Parathyroid adenoma (tissue), 2 donors: Measurements from ENCODE around the gene BIRC7.
"Not testable (repeated sequence)": the region's sequence is repeated elsewhere in the genome, so short reads cannot be mapped to it uniquely, and the experiment has no call there.

Experiments
- H2AFZ ChIP-seq: fragments of 300-600 bp; sonication (generic); one replicate; pipeline ENCODE4 v1.7.0; 2017; ENCODE audit warnings: antibody characterized with exemption, mild to moderate bottlenecking
- H3K27ac ChIP-seq: fragments of 300-600 bp; sonication (generic); one replicate; pipeline ENCODE4 v1.7.0; 2017
- H3K27me3 ChIP-seq: fragments of 300-600 bp; sonication (generic); one replicate; pipeline ENCODE4 v1.7.0; 2017; ENCODE audit warnings: low read length; ENCODE audit not compliant: control insufficient read depth, insufficient read depth
- H3K36me3 ChIP-seq: fragments of 300-600 bp; sonication (generic); one replicate; pipeline ENCODE4 v1.7.0; 2017; ENCODE audit warnings: low read length; ENCODE audit not compliant: control insufficient read depth, insufficient read depth
- H3K4me1 ChIP-seq: fragments of 300-600 bp; sonication (generic); one replicate; pipeline ENCODE4 v1.7.0; 2017; ENCODE audit warnings: control low read depth
- H3K4me2 ChIP-seq: fragments of 300-600 bp; sonication (generic); one replicate; pipeline ENCODE4 v1.7.0; 2017; ENCODE audit warnings: low read length
- H3K4me3 ChIP-seq: fragments of 300-600 bp; sonication (generic); one replicate; pipeline ENCODE4 v1.7.0; 2017; ENCODE audit warnings: low read depth, low read length
- H3K79me2 ChIP-seq: fragments of 300-600 bp; sonication (generic); one replicate; pipeline ENCODE4 v1.7.0; 2017; ENCODE audit warnings: control low read depth
- H3K9ac ChIP-seq: fragments of 300-600 bp; sonication (generic); one replicate; pipeline ENCODE4 v1.7.0; 2017; ENCODE audit warnings: mild to moderate bottlenecking
- H3K9me3 ChIP-seq: fragments of 300-600 bp; sonication (generic); one replicate; pipeline ENCODE4 v1.7.0; 2017; ENCODE audit warnings: low read length; ENCODE audit not compliant: control insufficient read depth
- TF ChIP-seq, protein P1 (sequence below): fragments of 300-600 bp; sonication (generic); IDR thresholded peaks from one replicate; pipeline ENCODE4 v1.7.0; 2017; ENCODE audit warnings: antibody characterized with exemption, mild to moderate bottlenecking
- donor health status: primary hyperparathyroidism.

Gene BIRC7

DNA sequence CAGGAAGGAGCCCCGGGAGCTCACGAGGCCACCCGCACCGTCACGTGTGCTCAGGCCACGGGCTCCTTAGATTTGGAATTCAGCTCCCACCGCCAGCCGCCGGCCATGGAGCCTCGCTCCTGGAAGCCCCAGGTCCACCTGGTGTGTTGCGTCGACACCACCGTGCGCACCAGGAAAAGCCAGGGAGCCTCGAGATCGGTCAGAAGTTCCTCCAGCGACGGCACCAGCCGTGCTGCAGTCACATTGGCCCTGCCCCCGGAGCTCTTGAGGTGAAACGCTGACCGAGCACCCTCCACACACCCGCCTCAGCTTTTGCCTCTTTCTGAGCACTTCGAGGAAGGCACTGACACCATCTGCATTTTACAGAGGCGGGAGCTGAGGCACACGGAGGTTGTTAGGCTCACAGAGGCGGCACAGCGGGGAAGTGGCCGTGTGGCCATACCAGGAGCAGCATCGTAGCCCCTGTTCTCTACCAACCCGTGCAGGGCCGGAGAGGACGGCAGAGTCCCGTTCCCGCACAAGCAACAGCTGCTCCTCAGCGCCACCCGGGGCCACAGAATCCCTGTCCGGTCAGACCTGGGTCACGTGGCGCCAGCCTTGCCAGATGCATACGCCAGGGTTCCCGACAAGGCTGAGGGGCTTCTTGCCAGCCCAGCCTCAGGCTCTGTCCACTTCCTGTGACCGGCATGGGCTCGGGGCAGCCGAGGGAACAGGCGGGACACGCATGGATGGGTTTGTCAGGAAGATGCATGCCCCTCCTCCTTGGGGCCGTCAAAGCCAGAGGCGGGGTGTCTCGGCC is 11.0 kb downstream of the BIRC7 start:
- Histone ChIP-seq H3K9ac (no peak overlapping the region), H2AFZ (peak overlapping the region; percentile 54), H3K4me3 (no peak overlapping the region), H3K4me2 (peak overlapping the region; percentile 67), H3K27ac (no peak overlapping the region), H3K27me3 (no peaks in the 10 kb centered on the region), H3K9me3 (no peaks in the 10 kb centered on the region), H3K79me2 (no peaks in the 10 kb centered on the region), H3K4me1 (peaks cover 10% of the 10 kb centered on the region), H3K36me3 (no peaks in the 10 kb centered on the region)
- TF ChIP-seq, protein P1, sequence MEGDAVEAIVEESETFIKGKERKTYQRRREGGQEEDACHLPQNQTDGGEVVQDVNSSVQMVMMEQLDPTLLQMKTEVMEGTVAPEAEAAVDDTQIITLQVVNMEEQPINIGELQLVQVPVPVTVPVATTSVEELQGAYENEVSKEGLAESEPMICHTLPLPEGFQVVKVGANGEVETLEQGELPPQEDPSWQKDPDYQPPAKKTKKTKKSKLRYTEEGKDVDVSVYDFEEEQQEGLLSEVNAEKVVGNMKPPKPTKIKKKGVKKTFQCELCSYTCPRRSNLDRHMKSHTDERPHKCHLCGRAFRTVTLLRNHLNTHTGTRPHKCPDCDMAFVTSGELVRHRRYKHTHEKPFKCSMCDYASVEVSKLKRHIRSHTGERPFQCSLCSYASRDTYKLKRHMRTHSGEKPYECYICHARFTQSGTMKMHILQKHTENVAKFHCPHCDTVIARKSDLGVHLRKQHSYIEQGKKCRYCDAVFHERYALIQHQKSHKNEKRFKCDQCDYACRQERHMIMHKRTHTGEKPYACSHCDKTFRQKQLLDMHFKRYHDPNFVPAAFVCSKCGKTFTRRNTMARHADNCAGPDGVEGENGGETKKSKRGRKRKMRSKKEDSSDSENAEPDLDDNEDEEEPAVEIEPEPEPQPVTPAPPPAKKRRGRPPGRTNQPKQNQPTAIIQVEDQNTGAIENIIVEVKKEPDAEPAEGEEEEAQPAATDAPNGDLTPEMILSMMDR, result no peak

DNA sequence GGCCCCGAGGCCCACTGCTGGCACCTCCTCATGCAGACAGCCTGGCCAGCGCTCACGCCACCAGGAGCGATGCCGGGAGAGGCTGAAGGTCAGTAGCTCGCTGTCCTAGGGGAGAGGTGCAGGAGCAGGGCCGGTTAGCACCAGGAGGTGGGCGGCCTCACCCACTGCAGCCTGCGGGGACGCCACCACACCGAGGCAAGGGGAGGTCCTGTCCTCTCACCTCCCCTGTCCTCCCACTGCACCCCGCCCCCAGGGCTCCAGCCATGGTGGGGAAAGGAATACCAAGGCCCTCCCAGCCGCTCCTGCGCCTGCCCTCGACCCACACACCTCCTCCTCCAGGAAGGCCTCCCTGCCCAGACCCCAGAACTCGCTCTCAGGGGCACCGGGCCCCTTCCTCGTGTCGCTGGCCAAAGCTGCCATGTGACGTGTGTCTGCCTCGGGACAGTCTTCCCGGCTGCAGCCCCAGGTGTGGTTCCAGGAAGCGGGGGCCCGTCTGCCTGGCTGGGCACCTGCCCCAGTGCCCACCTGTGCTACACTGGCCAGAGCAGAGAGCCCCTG is 12.0 kb downstream of the BIRC7 start:
- no peaks in the 10 kb centered on the region for H3K36me3 ChIP-seq
- no peak overlapping the region for H2AFZ ChIP-seq
- H3K4me2 ChIP-seq, result no peak overlapping the region
- no peak overlapping the region for H3K27ac ChIP-seq
- H3K4me3 ChIP-seq, result no peak overlapping the region
- peaks cover 10% of the 10 kb centered on the region for H3K4me1 ChIP-seq
- H3K9me3 ChIP-seq, result no peaks in the 10 kb centered on the region
- TF ChIP-seq, protein P1, result no peak
- H3K9ac ChIP-seq, result no peak overlapping the region
- H3K27me3 ChIP-seq, result no peaks in the 10 kb centered on the region
- no peaks in the 10 kb centered on the region for H3K79me2 ChIP-seq

- Histone ChIP-seq H3K79me2 (no peaks in the 10 kb centered on the region), H3K4me1 (peaks cover 10% of the 10 kb centered on the region), H3K27ac (no peak overlapping the region), H3K9me3 (no peaks in the 10 kb centered on the region), H3K4me2 (peak overlapping the region; percentile 19), H2AFZ (no peak overlapping the region), H3K36me3 (no peaks in the 10 kb centered on the region), H3K4me3 (no peak overlapping the region), H3K9ac (no peak overlapping the region), H3K27me3 (no peaks in the 10 kb centered on the region)
- TF ChIP-seq, protein P1, result no peak
Observed at GRCh38 chr20:63248835-63249591, 13.3 kb downstream of the BIRC7 start.

DNA sequence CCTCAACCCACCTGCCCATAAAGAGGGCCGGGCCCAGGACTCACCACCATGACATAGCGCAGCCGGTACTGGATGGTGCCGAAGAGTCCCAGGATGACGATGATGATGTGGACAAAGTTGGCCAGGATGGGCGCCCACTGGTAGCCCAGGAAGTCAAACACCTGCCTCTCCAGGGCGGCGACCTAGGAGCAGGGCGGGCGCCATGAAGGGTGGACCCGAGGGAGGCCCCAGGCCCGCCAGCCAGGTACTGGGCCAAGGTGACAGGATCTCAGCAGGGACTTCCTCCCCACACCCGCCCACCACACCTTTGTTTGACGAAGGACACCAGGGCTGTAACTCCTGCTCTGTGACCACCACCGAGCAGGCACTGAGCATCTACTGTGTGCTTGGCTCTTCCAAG is 14.2 kb downstream of the BIRC7 start:
- H3K79me2 ChIP-seq, result no peaks in the 10 kb centered on the region
- no peak overlapping the region for H3K9ac ChIP-seq
- H2AFZ ChIP-seq, result no peak overlapping the region
- H3K4me3 ChIP-seq, result no peak overlapping the region
- no peaks in the 10 kb centered on the region for H3K36me3 ChIP-seq
- H3K27ac ChIP-seq, result no peak overlapping the region
- TF ChIP-seq, protein P1, result no peak
- H3K4me2 ChIP-seq, result no peak overlapping the region
- H3K27me3 ChIP-seq, result peaks cover 2% of the 10 kb centered on the region
- peaks cover 10% of the 10 kb centered on the region for H3K4me1 ChIP-seq
- no peaks in the 10 kb centered on the region for H3K9me3 ChIP-seq

DNA sequence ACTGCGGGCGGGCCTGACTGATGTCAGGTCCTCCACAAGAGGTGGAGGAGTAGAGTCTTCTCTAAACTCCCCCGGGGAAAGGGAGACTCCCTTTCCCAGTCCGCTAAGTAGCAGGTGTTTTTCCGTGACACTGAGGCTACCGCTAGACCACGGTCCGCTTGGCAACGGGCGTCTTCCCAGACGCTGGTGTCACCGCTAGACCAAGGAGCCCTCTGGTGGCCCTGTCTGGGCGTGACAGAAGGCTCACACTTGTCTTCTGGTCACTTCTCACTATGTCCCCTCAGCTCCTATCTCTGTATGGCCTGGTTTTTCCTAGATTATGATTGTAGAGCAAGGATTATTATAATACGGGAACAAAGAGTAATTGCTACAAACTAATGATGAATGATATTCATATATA is 15.6 kb downstream of the BIRC7 start:
- not testable (repeated sequence) for H2AFZ ChIP-seq, H3K36me3 ChIP-seq, H3K4me3 ChIP-seq, H3K27ac ChIP-seq, H3K9me3 ChIP-seq, H3K79me2 ChIP-seq, H3K9ac ChIP-seq, H3K27me3 ChIP-seq, H3K4me2 ChIP-seq
- peaks cover 10% of the 10 kb centered on the region for H3K4me1 ChIP-seq
